GM23248 (cell line): ENCODE data around the gene GPD2. TPM values are rescaled to one million over a fixed set of nuclear protein-coding genes. Genes with fewer than 3 reads are reported as not detected.

Experiments
- DNase-seq: peaks from one replicate; pipeline ENCODE4 v3.0.0-alpha.2; 2015
- H2AFZ ChIP-seq: fragments of 200-600 bp; sonication (generic); 2 replicates; pipeline ENCODE4 v1.6.1; 2016; ENCODE audit warnings: antibody characterized with exemption
- H3F3A ChIP-seq: fragments of 200-600 bp; sonication (generic); 2 replicates; pipeline ENCODE4 v1.6.1; 2016; ENCODE audit warnings: mild to moderate bottlenecking, antibody characterized with exemption, mixed run types; ENCODE audit not compliant: insufficient read depth
- H3K27ac ChIP-seq: fragments of 200-600 bp; sonication (generic); 2 replicates; pipeline ENCODE4 v1.5.1; 2016; ENCODE audit warnings: mild to moderate bottlenecking
- H3K27me3 ChIP-seq: fragments of 200-600 bp; sonication (generic); replicated peaks from 2 replicates; pipeline ENCODE4 v1.6.1; 2016; ENCODE audit warnings: mild to moderate bottlenecking; ENCODE audit not compliant: insufficient read depth
- H3K36me3 ChIP-seq: fragments of 200-600 bp; sonication (generic); 2 replicates; pipeline ENCODE4 v1.6.1; 2016; ENCODE audit warnings: low read depth, mild to moderate bottlenecking
- H3K4me1 ChIP-seq: fragments of 200-600 bp; sonication (generic); 2 replicates; pipeline ENCODE4 v1.6.1; 2016; ENCODE audit warnings: mild to moderate bottlenecking; ENCODE audit not compliant: insufficient read depth
- H3K4me2 ChIP-seq: fragments of 200-600 bp; sonication (generic); one replicate; pipeline ENCODE4 v1.6.1; 2016; ENCODE audit warnings: mild to moderate bottlenecking; ENCODE audit not compliant: unreplicated experiment
- H3K4me3 ChIP-seq: fragments of 200-600 bp; sonication (generic); 2 replicates; pipeline ENCODE4 v1.5.1; 2016; ENCODE audit warnings: mild to moderate bottlenecking
- H3K79me2 ChIP-seq: fragments of 200-600 bp; sonication (generic); 2 replicates; pipeline ENCODE4 v1.6.1; 2016; ENCODE audit warnings: mild to moderate bottlenecking; ENCODE audit not compliant: insufficient read depth
- H3K9ac ChIP-seq: fragments of 200-600 bp; sonication (generic); 2 replicates; pipeline ENCODE4 v1.6.1; 2016; ENCODE audit warnings: mild to moderate bottlenecking
- H3K9me2 ChIP-seq: fragments of 200-600 bp; sonication (generic); 2 replicates; pipeline ENCODE4 v1.6.1; 2016; ENCODE audit warnings: mixed run types, mild to moderate bottlenecking, moderate library complexity; ENCODE audit not compliant: insufficient read depth
- H3K9me3 ChIP-seq: fragments of 200-600 bp; sonication (generic); one replicate; pipeline ENCODE4 v1.6.1; 2017; ENCODE audit warnings: low read depth
- H4K20me1 ChIP-seq: fragments of 200-600 bp; sonication (generic); 2 replicates; pipeline ENCODE4 v1.6.0; 2016; ENCODE audit not compliant: insufficient read depth
- EZH2 ChIP-seq: fragments of 200-600 bp; sonication (generic); IDR thresholded peaks from 2 replicates; pipeline ENCODE4 v1.6.1; 2018; ENCODE audit warnings: antibody characterized with exemption, mild to moderate bottlenecking; ENCODE audit not compliant: insufficient read depth, poor library complexity, severe bottlenecking
- EZH2phosphoT487 ChIP-seq: fragments of 200-600 bp; sonication (generic); IDR thresholded peaks from 2 replicates; pipeline ENCODE4 v1.6.1; 2018; ENCODE audit warnings: antibody characterized with exemption, moderate library complexity, mild to moderate bottlenecking, low read depth; ENCODE audit not compliant: insufficient read depth
- WGBS, 2 experiments: methylation state at CpG; one replicate each; pipeline ENCODE4 v1.1.6; 2015 to 2017; ENCODE audit warnings: low lambda C conversion rate in 2 of 2, low coverage in 1 of 2; ENCODE audit errors: missing lambda C conversion rate in 2 of 2; 5-methylcytosine and 5-hydroxymethylcytosine counted together
- in situ Hi-C: fragments of 300-500 bp; cut with MboI; formaldehyde crosslinking; loops from 2 replicates; pipeline ENCODE4 v1.15.0; 2020
- polyA plus RNA-seq: library from polyadenylated mRNA; unstranded; fragments of >200 nt; fragmentation: Nextera tagmentation; extraction: Ambion mirVana; gene quantifications from 2 replicates; pipeline ENCODE4 v1.2.1, GENCODE V29; 2016
- total RNA-seq: library from RNA; depleted of rRNA; stranded (reverse); fragments of >200 nt; shearing (Covaris generic); gene quantifications from 2 replicates; pipeline ENCODE4 v1.2.3, GENCODE V29; 2014

Gene GPD2
- total and polyA plus RNA-seq, 2 experiments from 2014 or later, result 16.1 to 37.7 TPM

- Histone ChIP-seq H3K4me1 (peaks cover 3% of the 10 kb centered on the region), H4K20me1 (no peaks in the 10 kb centered on the region), H2AFZ (no peak overlapping the region), H3K79me2 (no peaks in the 10 kb centered on the region), H3K9me3 (no peaks in the 10 kb centered on the region), H3K4me3 (no peak overlapping the region), H3K9ac (no peak overlapping the region), H3K27me3 (no peaks in the 10 kb centered on the region), H3K9me2 (no peaks in the 10 kb centered on the region), H3K4me2 (no peak overlapping the region), H3K36me3 (0 out of 2 replicates have a peak, but pooled peaks cover 3% of the 10 kb centered on the region), H3K27ac (no peak overlapping the region), H3F3A (no peaks in the 10 kb centered on the region)
- 96 to 100% methylated on average over 1 of the region's 1 CpG for WGBS, 2 experiments
- TF ChIP-seq EZH2, result no peak
- no peak for TF ChIP-seq EZH2phosphoT487
- in situ Hi-C loops, result loop anchor here (25.0 kb wide), 2 partner anchors 602 to 1198 kb away; no protein-coding TSS in a partner anchor
- DNase-seq, result no peak
These were observed 149.3 kb downstream of the GPD2 start for GRCh38 chr2:156585457-156585856.

DNA sequence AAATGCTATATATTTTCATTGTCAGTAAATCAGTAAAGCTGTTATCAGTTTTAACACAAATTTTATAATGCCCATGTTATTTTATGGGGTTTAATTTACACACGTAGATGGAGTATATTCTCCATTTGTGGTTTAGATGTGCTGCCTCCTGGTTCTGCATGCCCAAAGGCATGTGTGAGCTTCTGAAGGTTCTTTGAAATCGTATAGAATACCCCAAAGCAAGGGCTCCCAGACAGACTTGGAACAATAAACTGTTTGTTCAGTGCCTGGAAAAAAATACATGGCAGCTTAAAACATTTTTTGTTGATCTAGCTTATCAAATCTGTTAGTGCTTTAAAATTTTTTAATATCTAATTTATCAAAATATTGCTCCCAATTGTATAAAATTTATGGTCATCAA, 150.4 kb downstream of the GPD2 start:
- Histone ChIP-seq H3K27ac (no peak overlapping the region), H3K9ac (no peak overlapping the region), H3K79me2 (no peaks in the 10 kb centered on the region), H3K9me2 (no peaks in the 10 kb centered on the region), H3K4me1 (peaks cover 3% of the 10 kb centered on the region), H3K9me3 (no peaks in the 10 kb centered on the region), H3F3A (no peaks in the 10 kb centered on the region), H3K27me3 (no peaks in the 10 kb centered on the region), H2AFZ (no peak overlapping the region), H3K4me2 (no peak overlapping the region), H4K20me1 (no peaks in the 10 kb centered on the region), H3K4me3 (no peak overlapping the region), H3K36me3 (0 out of 2 replicates have a peak, but pooled peaks cover 3% of the 10 kb centered on the region)
- 96 to 97% methylated on average over 2 of the region's 2 CpGs for WGBS, 2 experiments
- in situ Hi-C loops, result loop anchor here (25.0 kb wide), 2 partner anchors 601 to 1199 kb away; no protein-coding TSS in a partner anchor
- no peak for TF ChIP-seq EZH2
- no peak for TF ChIP-seq EZH2phosphoT487
- no peak for DNase-seq

- Histone ChIP-seq H3K27me3 (no peaks in the 10 kb centered on the region), H3K4me3 (0 out of 2 replicates have a peak overlapping the region, but pooled peaks have one; percentile 20), H3K9me3 (no peaks in the 10 kb centered on the region), H4K20me1 (no peaks in the 10 kb centered on the region), H3K4me1 (peaks cover 3% of the 10 kb centered on the region), H2AFZ (peak overlapping the region; percentile 38; the same call in 1 of the 2 replicates), H3K9ac (no peak overlapping the region), H3K9me2 (no peaks in the 10 kb centered on the region), H3K27ac (no peak overlapping the region), H3F3A (no peaks in the 10 kb centered on the region), H3K4me2 (no peak overlapping the region), H3K79me2 (no peaks in the 10 kb centered on the region), H3K36me3 (no peaks in the 10 kb centered on the region)
- DNase-seq, result peak; percentile 72
- 4 to 5% methylated on average over 10 of the region's 10 CpGs for WGBS, 2 experiments
- TF ChIP-seq EZH2phosphoT487 (no peak), EZH2 (no peak)
- in situ Hi-C loops, result loop anchor here (25.0 kb wide), 2 partner anchors 598 to 1202 kb away; no protein-coding TSS in a partner anchor
These were observed 153.4 kb downstream of the GPD2 start for GRCh38 chr2:156589381-156590079.

DNA sequence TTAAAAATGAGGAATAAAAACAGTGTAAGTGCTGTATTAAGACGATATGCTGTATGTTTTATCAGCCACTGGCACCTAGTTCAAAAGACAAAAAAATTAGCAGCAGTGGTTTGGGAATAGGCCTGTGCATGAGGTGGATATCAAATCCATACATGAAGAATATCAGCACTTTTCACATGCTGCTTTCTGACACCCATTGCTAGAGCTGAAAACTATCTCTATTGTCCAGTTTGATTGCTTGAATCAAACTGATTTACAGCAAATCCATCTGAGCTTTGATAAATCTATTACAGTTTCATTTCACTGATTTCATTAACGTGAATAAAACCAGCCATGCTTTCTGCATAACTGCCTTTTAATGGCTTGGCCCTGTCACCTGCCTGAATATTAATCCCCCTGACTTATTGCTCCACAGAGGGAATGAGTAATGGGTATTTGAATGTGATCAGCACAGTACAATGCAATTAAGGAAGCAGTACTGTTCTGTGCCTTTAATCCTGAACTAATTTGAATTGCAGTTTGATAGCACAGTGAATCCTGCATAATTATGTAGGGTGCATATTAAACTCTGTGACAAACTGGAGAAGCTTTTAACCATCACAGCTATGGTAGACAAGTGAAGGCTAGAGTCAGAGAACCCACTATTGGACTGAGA, 154.0 kb downstream of the GPD2 start:
- H4K20me1 ChIP-seq, result no peaks in the 10 kb centered on the region
- no peak overlapping the region for H3K4me2 ChIP-seq
- H3K79me2 ChIP-seq, result no peaks in the 10 kb centered on the region
- no peaks in the 10 kb centered on the region for H3K36me3 ChIP-seq
- WGBS, 2 experiments, result 24 to 30% methylated on average over 2 of the region's 2 CpGs
- TF ChIP-seq EZH2phosphoT487 (no peak), EZH2 (no peak)
- no peaks in the 10 kb centered on the region for H3K9me2 ChIP-seq
- no peak for DNase-seq
- peaks cover 3% of the 10 kb centered on the region for H3K4me1 ChIP-seq
- H2AFZ ChIP-seq, result peak overlapping the region; percentile 38; the same call in 1 of the 2 replicates
- H3K4me3 ChIP-seq, result no peak overlapping the region
- H3K9me3 ChIP-seq, result no peaks in the 10 kb centered on the region
- no peaks in the 10 kb centered on the region for H3K27me3 ChIP-seq
- in situ Hi-C loops, result loop anchor here (25.0 kb wide), 2 partner anchors 597 to 1203 kb away; no protein-coding TSS in a partner anchor
- H3K27ac ChIP-seq, result no peak overlapping the region
- no peaks in the 10 kb centered on the region for H3F3A ChIP-seq
- H3K9ac ChIP-seq, result no peak overlapping the region
